ENCODE data around the gene MAPK6. TPM values are rescaled to one million over a fixed set of nuclear protein-coding genes. Genes with fewer than 3 reads are reported as not detected.

Gene MAPK6
- total RNA-seq, 2 experiments from 2014 or later, result 48.5 to 49.8 TPM

- H3K4me1 ChIP-seq (ENCODE audit: insufficient read depth, low read length), result peaks cover 19% of the 10 kb centered on the region
- H3K27ac Mint-ChIP-seq, result peak overlapping the region; percentile 60
- CTCF ChIA-PET, result no interaction called here
- no peaks in the 10 kb centered on the region for H3K9me3 ChIP-seq (ENCODE audit: control insufficient read depth in 1 of 2, insufficient read depth in 1 of 2, low read length in 2 of 2)
- H3K27me3 ChIP-seq (ENCODE audit: control insufficient read depth in 1 of 2, insufficient read depth in 2 of 2, low read length in 2 of 2), result peaks cover 0 to 9% of the 10 kb centered on the region in 2 experiments
- intact Hi-C loops (cut with DNase I, micrococcal nuclease), result no loop called here
- peaks cover under 1% of the 10 kb centered on the region for H3K36me3 Mint-ChIP-seq (ENCODE audit: low read depth)
- no peak overlapping the region for H3K27ac ChIP-seq (ENCODE audit: low read depth in 1 of 2, low read length in 2 of 2)
- no peak overlapping the region for H3K4me3 ChIP-seq (ENCODE audit: low read length)
- H3K9me3 Mint-ChIP-seq, result no peaks in the 10 kb centered on the region
- no peaks in the 10 kb centered on the region for H3K36me3 ChIP-seq (ENCODE audit: insufficient read depth, low read length)
- no peak for TF ChIP-seq CTCF (IDR thresholded peaks at IDR 0.05)
- H3K4me3 Mint-ChIP-seq, result no peak overlapping the region
- H3K4me1 Mint-ChIP-seq (ENCODE audit: low read depth), result peaks cover 18% of the 10 kb centered on the region
- ATAC-seq (ENCODE audit: poor library complexity) (no peak), DNase-seq (no peak)
- peaks cover 6% of the 10 kb centered on the region for H3K27me3 Mint-ChIP-seq
- POLR2A ChIA-PET, result interaction anchor here (1.2 kb wide), 1 partner anchor 64 kb away, joined by 3 read pairs; no protein-coding TSS in a partner anchor
Observed at GRCh38 chr15:52115598-52116427, 96.8 kb downstream of the MAPK6 start.

Other genes with a start within 250 kb of the MAPK6 start
- 10 to 100 TPM; 37.6 to 39.0 TPM for gene TMOD3, start 189.6 kb upstream of the MAPK6 start, total RNA-seq
- gene LEO1, start 47.4 kb upstream of the MAPK6 start, total RNA-seq, result 1 to 10 TPM; 6.2 to 6.7 TPM
- under 1 TPM; 0.20 to 0.55 TPM for gene BCL2L10, start 93.6 kb downstream of the MAPK6 start, total RNA-seq
- gene GNB5, start 172.2 kb downstream of the MAPK6 start, total RNA-seq, result 10 to 100 TPM; 79.6 to 80.3 TPM